ENCODE measurements around the gene CILP2.

Gene CILP2

DNA sequence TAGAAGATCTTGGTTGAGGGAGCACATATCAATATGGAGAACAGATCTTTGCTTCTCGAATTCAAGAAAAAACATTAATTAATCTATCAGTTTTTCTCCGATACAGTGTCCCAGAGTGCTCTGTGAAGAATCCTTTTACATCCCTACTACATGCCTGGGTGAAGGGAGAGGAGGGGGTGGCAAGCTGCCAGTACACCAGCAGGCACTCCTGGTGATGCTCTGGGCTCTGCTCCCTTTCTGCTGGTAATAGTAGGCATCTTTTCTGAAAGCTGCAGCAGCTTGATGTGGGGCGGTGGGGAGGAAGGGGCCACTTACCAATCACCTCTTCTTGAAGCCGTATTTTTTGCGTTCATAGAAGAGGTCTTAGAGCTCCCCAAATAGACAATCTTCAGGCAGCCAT is 49.7 kb downstream of the CILP2 start:
- Histone ChIP-seq H3K4me2 (ENCODE audit: low read depth, low read length, poor library complexity, severe bottlenecking) (no peak overlapping the region), H4K20me1 (ENCODE audit: low read depth, low read length) (no peaks in the 10 kb centered on the region), H3K36me3 (ENCODE audit: low read length) (no peaks in the 10 kb centered on the region), H3K9ac (ENCODE audit: low read length) (no peak overlapping the region), H3K27ac (ENCODE audit: low read depth, low read length) (no peak overlapping the region), H3K79me2 (ENCODE audit: insufficient read depth, low read length) (no peaks in the 10 kb centered on the region), H3K4me3 (ENCODE audit: insufficient read depth, low read length, poor library complexity, severe bottlenecking) (no peak overlapping the region), H3K9me3 (ENCODE audit: insufficient read depth, low read length) (no peaks in the 10 kb centered on the region), H2AFZ (ENCODE audit: low read depth, low read length, severe bottlenecking) (no peak overlapping the region), H3K27me3 (ENCODE audit: low read length) (no peaks in the 10 kb centered on the region), H3K9me2 (replicated peaks; ENCODE audit: insufficient read depth, low read length) (no peaks in the 10 kb centered on the region), H3F3A (ENCODE audit: insufficient read depth) (no peaks in the 10 kb centered on the region)
- no peak for TF ChIP-seq EZH2phosphoT487 (conservative IDR thresholded peaks at IDR 0.05; ENCODE audit: low read length)
- TF ChIP-seq, protein P1, sequence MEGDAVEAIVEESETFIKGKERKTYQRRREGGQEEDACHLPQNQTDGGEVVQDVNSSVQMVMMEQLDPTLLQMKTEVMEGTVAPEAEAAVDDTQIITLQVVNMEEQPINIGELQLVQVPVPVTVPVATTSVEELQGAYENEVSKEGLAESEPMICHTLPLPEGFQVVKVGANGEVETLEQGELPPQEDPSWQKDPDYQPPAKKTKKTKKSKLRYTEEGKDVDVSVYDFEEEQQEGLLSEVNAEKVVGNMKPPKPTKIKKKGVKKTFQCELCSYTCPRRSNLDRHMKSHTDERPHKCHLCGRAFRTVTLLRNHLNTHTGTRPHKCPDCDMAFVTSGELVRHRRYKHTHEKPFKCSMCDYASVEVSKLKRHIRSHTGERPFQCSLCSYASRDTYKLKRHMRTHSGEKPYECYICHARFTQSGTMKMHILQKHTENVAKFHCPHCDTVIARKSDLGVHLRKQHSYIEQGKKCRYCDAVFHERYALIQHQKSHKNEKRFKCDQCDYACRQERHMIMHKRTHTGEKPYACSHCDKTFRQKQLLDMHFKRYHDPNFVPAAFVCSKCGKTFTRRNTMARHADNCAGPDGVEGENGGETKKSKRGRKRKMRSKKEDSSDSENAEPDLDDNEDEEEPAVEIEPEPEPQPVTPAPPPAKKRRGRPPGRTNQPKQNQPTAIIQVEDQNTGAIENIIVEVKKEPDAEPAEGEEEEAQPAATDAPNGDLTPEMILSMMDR (IDR thresholded peaks at IDR 0.05; ENCODE audit: insufficient read depth, low read length, poor library complexity, severe bottlenecking), result no peak

DNA sequence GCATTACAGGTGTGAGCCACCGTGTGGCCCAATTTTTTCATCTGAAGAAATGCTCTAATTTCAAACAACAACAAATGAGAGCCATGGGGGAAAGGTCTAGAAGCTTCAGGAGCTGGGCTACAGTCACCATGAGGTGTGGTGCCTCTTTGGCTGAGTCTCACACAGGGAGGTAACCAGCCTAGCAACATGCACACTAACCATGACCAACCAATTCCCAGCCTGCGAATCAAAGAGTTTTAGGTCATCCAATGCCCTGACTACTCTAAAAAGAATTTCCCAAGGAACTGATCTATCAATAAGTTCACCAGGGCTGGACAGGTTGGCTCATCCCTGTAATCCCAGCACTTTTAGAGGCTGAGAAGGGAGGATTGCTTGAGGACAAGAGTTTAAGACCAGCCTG is 50.5 kb downstream of the CILP2 start:
- Histone ChIP-seq H3K9ac (ENCODE audit: low read length) (no peak overlapping the region), H3K27ac (ENCODE audit: low read depth, low read length) (no peak overlapping the region), H3K9me3 (ENCODE audit: insufficient read depth, low read length) (no peaks in the 10 kb centered on the region), H3K9me2 (replicated peaks; ENCODE audit: insufficient read depth, low read length) (no peaks in the 10 kb centered on the region), H2AFZ (ENCODE audit: low read depth, low read length, severe bottlenecking) (no peak overlapping the region), H3K4me2 (ENCODE audit: low read depth, low read length, poor library complexity, severe bottlenecking) (no peak overlapping the region), H3K36me3 (ENCODE audit: low read length) (no peaks in the 10 kb centered on the region), H3F3A (ENCODE audit: insufficient read depth) (no peaks in the 10 kb centered on the region), H3K27me3 (ENCODE audit: low read length) (no peaks in the 10 kb centered on the region), H4K20me1 (ENCODE audit: low read depth, low read length) (no peaks in the 10 kb centered on the region), H3K79me2 (ENCODE audit: insufficient read depth, low read length) (no peaks in the 10 kb centered on the region), H3K4me3 (ENCODE audit: insufficient read depth, low read length, poor library complexity, severe bottlenecking) (no peak overlapping the region)
- TF ChIP-seq EZH2phosphoT487 (conservative IDR thresholded peaks at IDR 0.05; ENCODE audit: low read length), result no peak
- TF ChIP-seq, protein P1 (IDR thresholded peaks at IDR 0.05; ENCODE audit: insufficient read depth, low read length, poor library complexity, severe bottlenecking), result no peak

DNA sequence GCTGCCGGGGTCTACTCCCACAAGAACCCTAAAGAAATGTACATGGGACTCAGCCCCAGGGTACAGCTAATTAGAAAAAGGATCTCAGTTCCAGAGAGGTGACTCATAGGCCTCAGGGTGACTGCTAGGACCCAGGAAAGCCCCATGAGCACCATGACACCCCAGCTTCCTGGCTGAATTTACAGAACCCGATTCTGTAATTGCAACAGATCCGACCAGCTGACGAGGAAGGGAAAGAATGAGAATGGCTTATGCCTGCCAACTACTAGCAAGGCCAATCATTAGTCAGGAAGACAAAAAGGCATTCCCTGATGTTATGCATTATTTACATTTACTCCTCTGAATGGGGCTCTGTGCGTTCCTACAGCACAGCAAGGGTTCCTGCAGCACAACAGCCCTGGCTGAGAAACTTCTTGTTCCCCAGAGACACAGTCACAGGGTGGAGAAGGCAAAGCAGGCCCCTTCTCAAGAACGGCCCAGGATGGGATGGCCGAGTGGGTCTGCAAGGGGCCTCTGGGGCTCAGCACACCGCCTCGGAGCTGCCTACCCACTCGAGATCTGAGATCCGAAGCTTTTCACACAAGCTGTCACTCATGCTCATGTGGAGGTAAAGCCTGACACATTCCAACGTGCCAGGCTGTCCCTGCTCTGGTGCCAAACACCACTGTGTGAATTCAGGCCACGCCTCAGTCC is 53.2 kb downstream of the CILP2 start:
- no peak overlapping the region for H3K9ac ChIP-seq (ENCODE audit: low read length)
- H3K4me3 ChIP-seq (ENCODE audit: insufficient read depth, low read length, poor library complexity, severe bottlenecking), result no peak overlapping the region
- TF ChIP-seq, protein P1 (IDR thresholded peaks at IDR 0.05; ENCODE audit: insufficient read depth, low read length, poor library complexity, severe bottlenecking), result no peak
- no peak for TF ChIP-seq EZH2phosphoT487 (conservative IDR thresholded peaks at IDR 0.05; ENCODE audit: low read length)
- no peaks in the 10 kb centered on the region for H3K9me3 ChIP-seq (ENCODE audit: insufficient read depth, low read length)
- no peaks in the 10 kb centered on the region for H4K20me1 ChIP-seq (ENCODE audit: low read depth, low read length)
- no peak overlapping the region for H3K4me2 ChIP-seq (ENCODE audit: low read depth, low read length, poor library complexity, severe bottlenecking)
- H3K27ac ChIP-seq (ENCODE audit: low read depth, low read length), result no peak overlapping the region
- no peaks in the 10 kb centered on the region for H3K27me3 ChIP-seq (ENCODE audit: low read length)
- no peaks in the 10 kb centered on the region for H3K36me3 ChIP-seq (ENCODE audit: low read length)
- no peak overlapping the region for H2AFZ ChIP-seq (ENCODE audit: low read depth, low read length, severe bottlenecking)
- H3F3A ChIP-seq (ENCODE audit: insufficient read depth), result no peaks in the 10 kb centered on the region
- H3K79me2 ChIP-seq (ENCODE audit: insufficient read depth, low read length), result no peaks in the 10 kb centered on the region
- no peaks in the 10 kb centered on the region for H3K9me2 ChIP-seq (replicated peaks; ENCODE audit: insufficient read depth, low read length)
